Measurements from ENCODE around the gene NOD2. TPM values are rescaled to one million over a fixed set of nuclear protein-coding genes. Genes with fewer than 3 reads are reported as not detected.

The NOD2 gene
- total and polyA plus RNA-seq, 2 donors (not counting 1 experiment from before 2014, with no cell fraction given) = 0.50 TPM; not detected in 1

DNA sequence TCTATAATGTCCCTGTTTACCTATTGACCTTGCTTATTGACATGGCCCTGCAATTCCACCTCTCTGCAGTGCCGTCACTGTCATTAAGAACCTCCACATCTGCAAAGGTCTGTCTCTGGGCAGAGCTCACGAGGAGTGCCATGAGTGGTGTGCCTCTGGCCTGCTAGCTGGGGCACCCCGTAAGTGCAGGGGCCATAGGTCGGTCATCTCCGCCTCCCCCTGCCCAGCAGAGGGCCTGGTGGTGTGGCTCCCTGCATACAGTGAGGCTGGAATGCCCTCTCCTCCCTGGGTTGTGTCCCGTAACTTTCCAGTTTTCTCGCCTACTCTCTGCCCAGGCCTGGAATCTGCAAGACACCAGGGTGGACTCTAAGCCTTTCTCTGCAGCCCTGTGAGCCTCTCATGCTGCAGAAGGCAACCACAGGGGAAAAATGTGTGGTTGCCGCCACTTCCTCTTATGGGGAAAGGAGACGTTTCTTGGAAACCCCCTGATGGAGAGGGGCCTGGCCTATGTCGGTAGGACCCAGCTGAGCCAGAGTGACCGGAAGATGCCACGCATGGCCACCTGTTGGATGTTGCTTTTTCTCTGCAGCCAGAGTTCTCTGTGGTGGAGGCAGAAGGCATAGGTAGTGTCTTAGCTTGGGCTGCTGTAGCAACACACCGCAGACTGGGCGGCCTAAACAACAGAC, 9.6 kb upstream of the NOD2 start:
- no peaks in the 10 kb centered on the region for H3K4me1 ChIP-seq (ENCODE audit: control insufficient read depth, extremely low read depth, insufficient read depth, low read length)
- H2AFZ ChIP-seq (ENCODE audit: low read length) = no peak overlapping the region
- H3K36me3 ChIP-seq (ENCODE audit: control insufficient read depth, insufficient read depth, low read length) = no peaks in the 10 kb centered on the region
- DNase-seq (ENCODE audit: low read depth in 2 of 2) = no peak
- H3K9me3 ChIP-seq (ENCODE audit: control insufficient read depth, insufficient read depth, low read depth, low read length) = no peaks in the 10 kb centered on the region
- H3K4me3 ChIP-seq (replicated peaks in 1 of 4; ENCODE audit: control extremely low read depth in 1 of 4, insufficient read depth in 1 of 4, low read depth in 3 of 4, low read length in 4 of 4) = no peak overlapping the region
- H3K4me2 ChIP-seq (ENCODE audit: extremely low read depth, insufficient read depth, low read length) = no peak overlapping the region
- no peaks in the 10 kb centered on the region for H3K79me2 ChIP-seq (ENCODE audit: control insufficient read depth, insufficient read depth, low read length)
- H3K27ac ChIP-seq (ENCODE audit: insufficient read depth, low read length) = no peak overlapping the region
- H3K27me3 ChIP-seq (ENCODE audit: control insufficient read depth, insufficient read depth, low read length) = no peaks in the 10 kb centered on the region
- TF ChIP-seq EZH2 (IDR thresholded peaks at IDR 0.05; ENCODE audit: low read length, missing control alignments) = no peak
- TF ChIP-seq, protein P1, sequence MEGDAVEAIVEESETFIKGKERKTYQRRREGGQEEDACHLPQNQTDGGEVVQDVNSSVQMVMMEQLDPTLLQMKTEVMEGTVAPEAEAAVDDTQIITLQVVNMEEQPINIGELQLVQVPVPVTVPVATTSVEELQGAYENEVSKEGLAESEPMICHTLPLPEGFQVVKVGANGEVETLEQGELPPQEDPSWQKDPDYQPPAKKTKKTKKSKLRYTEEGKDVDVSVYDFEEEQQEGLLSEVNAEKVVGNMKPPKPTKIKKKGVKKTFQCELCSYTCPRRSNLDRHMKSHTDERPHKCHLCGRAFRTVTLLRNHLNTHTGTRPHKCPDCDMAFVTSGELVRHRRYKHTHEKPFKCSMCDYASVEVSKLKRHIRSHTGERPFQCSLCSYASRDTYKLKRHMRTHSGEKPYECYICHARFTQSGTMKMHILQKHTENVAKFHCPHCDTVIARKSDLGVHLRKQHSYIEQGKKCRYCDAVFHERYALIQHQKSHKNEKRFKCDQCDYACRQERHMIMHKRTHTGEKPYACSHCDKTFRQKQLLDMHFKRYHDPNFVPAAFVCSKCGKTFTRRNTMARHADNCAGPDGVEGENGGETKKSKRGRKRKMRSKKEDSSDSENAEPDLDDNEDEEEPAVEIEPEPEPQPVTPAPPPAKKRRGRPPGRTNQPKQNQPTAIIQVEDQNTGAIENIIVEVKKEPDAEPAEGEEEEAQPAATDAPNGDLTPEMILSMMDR (conservative IDR thresholded peaks at IDR 0.05 in 1 of 2, IDR thresholded peaks at IDR 0.05 in 1 of 2; ENCODE audit: low read depth in 1 of 2, low read length in 2 of 2) = no peak
- H3K9ac ChIP-seq (ENCODE audit: insufficient read depth, low read length) = no peak overlapping the region
- no peaks in the 10 kb centered on the region for H4K20me1 ChIP-seq (ENCODE audit: control insufficient read depth, extremely low read depth, insufficient read depth, low read length)

DNA sequence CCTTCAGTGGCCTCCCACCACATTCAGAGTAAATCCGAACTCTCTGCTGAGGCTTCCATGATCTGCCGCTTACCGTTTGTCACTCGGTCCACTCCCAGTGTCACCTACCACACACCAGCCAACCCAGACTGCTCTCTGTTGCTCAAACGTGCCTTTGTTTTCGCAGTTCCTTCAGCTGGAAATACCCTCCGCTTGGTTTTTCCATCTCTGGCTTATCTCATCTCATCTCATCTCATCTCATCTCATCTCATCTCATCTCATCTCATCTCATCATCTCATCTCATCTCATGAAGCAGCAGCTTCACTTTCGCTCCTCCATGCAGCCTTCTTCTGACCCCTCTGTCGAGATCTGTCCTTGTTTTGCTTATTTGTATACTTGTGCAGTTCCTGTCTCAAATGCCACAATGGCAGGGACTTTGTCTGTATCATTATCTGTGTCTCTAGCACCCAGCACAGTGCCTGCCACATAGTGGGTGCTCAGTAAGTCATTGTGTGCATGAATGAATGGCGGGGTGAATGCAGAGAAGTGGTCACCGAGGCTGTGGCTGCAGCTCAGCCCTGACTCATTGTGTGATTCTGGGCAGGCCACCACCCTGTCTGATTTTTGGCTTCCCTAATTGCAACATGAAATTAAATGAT, 8.5 kb upstream of the NOD2 start:
- Histone ChIP-seq H3K79me2 (ENCODE audit: control insufficient read depth, insufficient read depth, low read length) (no peaks in the 10 kb centered on the region), H3K4me3 (replicated peaks in 1 of 4; ENCODE audit: control extremely low read depth in 1 of 4, insufficient read depth in 1 of 4, low read depth in 3 of 4, low read length in 4 of 4) (no peak overlapping the region), H2AFZ (ENCODE audit: low read length) (no peak overlapping the region), H3K27me3 (ENCODE audit: control insufficient read depth, insufficient read depth, low read length) (no peaks in the 10 kb centered on the region), H4K20me1 (ENCODE audit: control insufficient read depth, extremely low read depth, insufficient read depth, low read length) (no peaks in the 10 kb centered on the region), H3K27ac (ENCODE audit: insufficient read depth, low read length) (no peak overlapping the region), H3K4me2 (ENCODE audit: extremely low read depth, insufficient read depth, low read length) (no peak overlapping the region), H3K4me1 (ENCODE audit: control insufficient read depth, extremely low read depth, insufficient read depth, low read length) (no peaks in the 10 kb centered on the region), H3K9me3 (ENCODE audit: control insufficient read depth, insufficient read depth, low read depth, low read length) (no peaks in the 10 kb centered on the region), H3K36me3 (ENCODE audit: control insufficient read depth, insufficient read depth, low read length) (no peaks in the 10 kb centered on the region), H3K9ac (ENCODE audit: insufficient read depth, low read length) (no peak overlapping the region)
- TF ChIP-seq, protein P1 (conservative IDR thresholded peaks at IDR 0.05 in 1 of 2, IDR thresholded peaks at IDR 0.05 in 1 of 2; ENCODE audit: low read depth in 1 of 2, low read length in 2 of 2) = no peak
- DNase-seq (ENCODE audit: low read depth in 2 of 2) = no peak

DNA sequence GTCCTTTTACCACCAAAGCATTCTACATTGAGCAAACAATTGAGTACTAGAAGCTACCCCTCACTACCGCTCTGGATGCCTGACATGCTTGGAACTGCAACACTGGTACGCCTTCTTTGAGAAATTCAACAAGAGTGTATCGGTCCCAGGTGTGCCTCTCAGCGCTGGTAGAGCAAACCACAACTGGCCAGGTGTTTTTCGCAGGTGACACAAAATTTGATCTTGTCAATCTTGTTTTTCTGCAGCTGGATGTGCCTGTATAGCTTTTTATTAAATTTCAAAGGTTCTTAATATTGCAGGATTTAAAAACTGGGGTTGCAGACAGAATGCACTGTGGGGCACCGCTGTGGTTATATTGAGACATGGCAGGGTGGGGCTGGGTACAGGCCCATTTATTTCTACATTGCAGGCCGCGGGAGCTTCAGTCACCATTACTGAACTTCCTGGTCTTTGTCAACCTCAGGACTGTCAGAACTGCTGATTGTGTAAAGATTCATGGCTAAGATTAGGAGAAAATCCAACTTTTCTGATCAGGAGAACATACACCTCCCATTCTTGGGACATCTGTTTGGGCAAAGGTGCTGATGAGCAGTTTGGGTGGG, 7.8 kb upstream of the NOD2 start:
- Histone ChIP-seq H3K79me2 (ENCODE audit: control insufficient read depth, insufficient read depth, low read length) (no peaks in the 10 kb centered on the region), H2AFZ (ENCODE audit: low read length) (no peak overlapping the region), H3K4me1 (ENCODE audit: control insufficient read depth, extremely low read depth, insufficient read depth, low read length) (no peaks in the 10 kb centered on the region), H3K36me3 (ENCODE audit: control insufficient read depth, insufficient read depth, low read length) (no peaks in the 10 kb centered on the region), H3K27ac (ENCODE audit: insufficient read depth, low read length) (no peak overlapping the region), H3K9me3 (ENCODE audit: control insufficient read depth, insufficient read depth, low read depth, low read length) (no peaks in the 10 kb centered on the region), H3K9ac (ENCODE audit: insufficient read depth, low read length) (no peak overlapping the region), H4K20me1 (ENCODE audit: control insufficient read depth, extremely low read depth, insufficient read depth, low read length) (no peaks in the 10 kb centered on the region), H3K27me3 (ENCODE audit: control insufficient read depth, insufficient read depth, low read length) (no peaks in the 10 kb centered on the region), H3K4me3 (replicated peaks in 1 of 4; ENCODE audit: control extremely low read depth in 1 of 4, insufficient read depth in 1 of 4, low read depth in 3 of 4, low read length in 4 of 4) (no peak overlapping the region), H3K4me2 (ENCODE audit: extremely low read depth, insufficient read depth, low read length) (no peak overlapping the region)
- TF ChIP-seq, protein P1 (conservative IDR thresholded peaks at IDR 0.05 in 1 of 2, IDR thresholded peaks at IDR 0.05 in 1 of 2; ENCODE audit: low read depth in 1 of 2, low read length in 2 of 2) = no peak
- no peak for TF ChIP-seq EZH2 (IDR thresholded peaks at IDR 0.05; ENCODE audit: low read length, missing control alignments)
- DNase-seq (ENCODE audit: low read depth in 2 of 2) = no peak
